ENCODE measurements around the gene PRR13. TPM values are rescaled to one million over a fixed set of nuclear protein-coding genes. Genes with fewer than 3 reads are reported as not detected.

The PRR13 gene
- total and polyA plus RNA-seq, 9 of the 15 experiments (the other 6 are each of a cell fraction or from before 2014, with no cell fraction given): 117 to 835 (median 285) TPM

GRCh38 chr12:53452159-53453077 lies 10.9 kb downstream of the PRR13 start (continued):
- TF ChIP-seq MCM2 (IDR thresholded peaks at IDR 0.05; ENCODE audit: low read depth): no peak
- no peak for TF ChIP-seq ID3 (CRISPR knock-in tag; IDR thresholded peaks at IDR 0.05)
- TF ChIP-seq ID3 (tag; IDR thresholded peaks at IDR 0.05): peak; percentile 41
- no peak for TF ChIP-seq NFYB (IDR thresholded peaks at IDR 0.05; ENCODE audit: extremely low read depth, insufficient read length)
- peak; percentile 96 for TF ChIP-seq ZNF740 (CRISPR knock-in tag; IDR thresholded peaks at IDR 0.05)
- TF ChIP-seq ZNF740 (tag; IDR thresholded peaks at IDR 0.05): peak in 1 of 2 experiments; percentile 95; a peak in 2 of 4 replicates
- TF ChIP-seq NR3C1 (CRISPR knock-in tag; IDR thresholded peaks at IDR 0.05): peak; percentile 93
- TF ChIP-seq FOXK1 (CRISPR knock-in tag; IDR thresholded peaks at IDR 0.05; ENCODE audit: borderline replicate concordance): peak; percentile 76; the same call in 1 of the 2 replicates
- peak; percentile 99 for TF ChIP-seq HMGXB4 (CRISPR knock-in tag; IDR thresholded peaks at IDR 0.05)
- no peak for TF ChIP-seq ZBTB12 (CRISPR knock-in tag; IDR thresholded peaks at IDR 0.05)
- TF ChIP-seq MCM7 (IDR thresholded peaks at IDR 0.05): no peak
- TF ChIP-seq SP2 (IDR thresholded peaks at IDR 0.05; ENCODE audit: extremely low read depth, low read depth, low read length, poor library complexity, severe bottlenecking): no peak
- TF ChIP-seq IRF9 (tag; IDR thresholded peaks at IDR 0.05): no peak
- TF ChIP-seq CBX1 (IDR thresholded peaks at IDR 0.05; ENCODE audit: low read depth): no peak; the same call in 1 of the 2 replicates

Data from K562 (cell line).